ENCODE results near the gene SLC22A16.

SLC22A16 gene

DNA sequence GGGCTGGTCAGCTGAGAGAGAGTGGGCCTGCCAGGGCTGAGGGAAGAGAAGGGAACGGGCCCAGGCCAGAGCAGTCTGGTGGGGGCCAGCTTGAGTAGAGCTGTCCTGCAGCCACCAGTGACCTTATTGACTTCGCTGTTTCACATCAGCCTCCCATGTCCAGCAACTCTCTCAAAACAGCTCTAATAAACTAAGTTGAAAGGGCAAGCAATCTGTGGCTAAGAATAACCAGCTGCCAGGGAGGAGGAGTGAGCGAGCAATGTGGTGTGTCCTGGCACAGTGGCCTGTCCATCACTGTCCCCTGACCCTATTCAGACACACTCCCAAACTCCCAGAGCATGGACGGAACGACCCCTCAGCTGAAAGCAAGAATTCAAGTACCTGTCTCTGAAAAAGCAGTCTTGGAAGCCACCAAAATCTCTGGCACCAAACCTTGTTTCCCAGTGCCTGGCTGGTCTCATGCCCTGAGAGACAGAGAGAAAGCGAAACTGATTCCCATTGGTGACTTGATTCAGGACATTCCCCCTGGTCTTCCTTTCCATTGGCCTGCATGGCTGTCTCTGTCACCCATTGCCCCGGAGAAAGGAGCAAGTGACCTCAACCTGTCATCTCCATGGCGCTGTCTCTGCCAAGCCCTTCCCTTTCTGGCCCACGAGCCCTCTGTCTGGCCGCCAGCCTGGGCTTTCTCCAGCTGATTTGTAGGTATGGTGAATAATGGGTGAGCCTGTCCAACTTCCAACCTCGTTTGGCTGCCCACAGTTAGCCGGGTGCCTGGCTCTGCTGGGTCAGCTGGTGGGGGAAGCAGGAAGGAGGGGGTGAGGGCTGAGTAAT is 61.1 kb downstream of the SLC22A16 start, which contains the start of gene DDO:
Gene DDO (minus strand): TSS at position 490 of the 831 bp plus-strand sequence. CDS start 2,113 bp downstream, outside the sequence.
- H3K9me3 ChIP-seq (ENCODE audit: severe bottlenecking): no peaks in the 10 kb centered on the region
- no peak within 1 kb of the TSS for H3K4me3 ChIP-seq (ENCODE audit: severe bottlenecking)
- H3K27ac ChIP-seq (ENCODE audit: poor library complexity, severe bottlenecking): no peak within 1 kb of the TSS
- no peaks in the 10 kb centered on the region for H3K27me3 ChIP-seq (ENCODE audit: insufficient read depth, poor library complexity, severe bottlenecking)
- no peaks in the 10 kb centered on the region for H3K4me1 ChIP-seq (ENCODE audit: insufficient read depth, poor library complexity, severe bottlenecking)
- ATAC-seq (ENCODE audit: low read depth) (peak; percentile 61), DNase-seq (ENCODE audit: low spot score) (no peak)
- TF ChIP-seq, protein P1, sequence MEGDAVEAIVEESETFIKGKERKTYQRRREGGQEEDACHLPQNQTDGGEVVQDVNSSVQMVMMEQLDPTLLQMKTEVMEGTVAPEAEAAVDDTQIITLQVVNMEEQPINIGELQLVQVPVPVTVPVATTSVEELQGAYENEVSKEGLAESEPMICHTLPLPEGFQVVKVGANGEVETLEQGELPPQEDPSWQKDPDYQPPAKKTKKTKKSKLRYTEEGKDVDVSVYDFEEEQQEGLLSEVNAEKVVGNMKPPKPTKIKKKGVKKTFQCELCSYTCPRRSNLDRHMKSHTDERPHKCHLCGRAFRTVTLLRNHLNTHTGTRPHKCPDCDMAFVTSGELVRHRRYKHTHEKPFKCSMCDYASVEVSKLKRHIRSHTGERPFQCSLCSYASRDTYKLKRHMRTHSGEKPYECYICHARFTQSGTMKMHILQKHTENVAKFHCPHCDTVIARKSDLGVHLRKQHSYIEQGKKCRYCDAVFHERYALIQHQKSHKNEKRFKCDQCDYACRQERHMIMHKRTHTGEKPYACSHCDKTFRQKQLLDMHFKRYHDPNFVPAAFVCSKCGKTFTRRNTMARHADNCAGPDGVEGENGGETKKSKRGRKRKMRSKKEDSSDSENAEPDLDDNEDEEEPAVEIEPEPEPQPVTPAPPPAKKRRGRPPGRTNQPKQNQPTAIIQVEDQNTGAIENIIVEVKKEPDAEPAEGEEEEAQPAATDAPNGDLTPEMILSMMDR (IDR thresholded peaks at IDR 0.05; ENCODE audit: poor library complexity, severe bottlenecking): no peak
- no peaks in the 10 kb centered on the region for H3K36me3 ChIP-seq (ENCODE audit: low read depth)

DNA sequence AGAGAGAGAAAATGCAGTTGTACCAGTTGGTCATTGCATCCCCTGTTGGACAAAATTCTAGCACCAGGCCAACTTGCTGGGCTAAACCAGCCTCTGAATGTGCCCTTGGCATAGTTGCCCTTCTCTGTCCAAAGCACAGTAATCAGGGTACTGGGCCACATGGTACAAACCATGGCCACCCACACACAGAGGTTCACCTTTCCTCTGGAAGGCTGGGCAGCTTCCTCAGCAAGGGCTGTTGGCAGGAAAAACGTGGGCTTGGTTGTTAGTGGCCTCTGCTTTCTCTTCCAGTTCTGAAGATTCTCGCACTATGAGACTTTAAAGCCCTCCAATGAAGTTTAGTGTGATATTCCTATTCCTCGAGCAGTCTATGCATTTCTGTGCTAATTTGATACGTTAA is 61.7 kb downstream of the SLC22A16 start:
- H3K4me3 ChIP-seq (ENCODE audit: severe bottlenecking): no peak overlapping the region
- ATAC-seq (ENCODE audit: low read depth) (no peak), DNase-seq (ENCODE audit: low spot score) (no peak)
- TF ChIP-seq, protein P1 (IDR thresholded peaks at IDR 0.05; ENCODE audit: poor library complexity, severe bottlenecking): no peak
- no peaks in the 10 kb centered on the region for H3K36me3 ChIP-seq (ENCODE audit: low read depth)
- H3K27ac ChIP-seq (ENCODE audit: poor library complexity, severe bottlenecking): no peak overlapping the region
- H3K27me3 ChIP-seq (ENCODE audit: insufficient read depth, poor library complexity, severe bottlenecking): no peaks in the 10 kb centered on the region
- H3K9me3 ChIP-seq (ENCODE audit: severe bottlenecking): no peaks in the 10 kb centered on the region
- no peaks in the 10 kb centered on the region for H3K4me1 ChIP-seq (ENCODE audit: insufficient read depth, poor library complexity, severe bottlenecking)

DNA sequence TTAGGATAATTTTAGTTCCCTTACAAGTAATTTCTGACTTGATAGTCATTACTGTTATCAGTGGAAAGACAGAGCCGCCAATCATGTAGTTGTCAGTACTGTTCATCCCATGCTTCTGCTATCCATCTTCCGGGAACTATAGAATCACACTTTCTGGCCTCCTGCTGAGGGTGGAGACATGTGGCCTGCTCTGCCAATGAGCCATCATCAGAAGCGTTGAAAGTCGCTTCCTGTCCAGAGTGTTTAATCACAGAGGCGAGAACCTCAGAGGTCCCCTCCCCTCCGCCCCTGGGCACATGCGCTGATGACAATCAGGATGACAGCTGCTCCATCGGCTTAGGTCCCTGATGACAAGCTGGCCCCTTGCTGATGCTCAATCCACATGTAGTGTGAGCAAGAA is 64.1 kb downstream of the SLC22A16 start:
- no peaks in the 10 kb centered on the region for H3K27me3 ChIP-seq (ENCODE audit: insufficient read depth, poor library complexity, severe bottlenecking)
- H3K4me1 ChIP-seq (ENCODE audit: insufficient read depth, poor library complexity, severe bottlenecking): no peaks in the 10 kb centered on the region
- ATAC-seq (ENCODE audit: low read depth): no peak
- H3K4me3 ChIP-seq (ENCODE audit: severe bottlenecking): no peak overlapping the region
- DNase-seq (ENCODE audit: low spot score): no peak
- H3K9me3 ChIP-seq (ENCODE audit: severe bottlenecking): no peaks in the 10 kb centered on the region
- TF ChIP-seq, protein P1 (IDR thresholded peaks at IDR 0.05; ENCODE audit: poor library complexity, severe bottlenecking): no peak
- no peak overlapping the region for H3K27ac ChIP-seq (ENCODE audit: poor library complexity, severe bottlenecking)
- H3K36me3 ChIP-seq (ENCODE audit: low read depth): no peaks in the 10 kb centered on the region

DNA sequence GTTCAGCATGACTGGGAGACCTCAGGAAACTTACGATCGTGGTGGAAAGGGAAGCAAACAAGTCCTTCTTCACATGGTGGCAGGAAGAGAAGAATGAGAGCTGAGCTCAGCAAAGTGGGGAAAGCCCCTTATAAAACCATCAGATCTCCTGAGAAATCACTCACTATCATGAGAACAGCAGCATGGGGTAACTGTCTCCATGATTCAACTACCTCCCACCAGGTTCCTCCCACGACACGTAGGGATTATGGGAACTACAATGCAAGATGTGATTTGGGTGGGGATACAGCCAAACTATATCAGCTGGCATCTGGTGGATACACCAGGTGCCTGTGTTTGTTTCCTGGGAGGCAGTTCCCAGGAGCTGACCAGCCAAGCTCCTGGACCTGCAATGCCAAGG is 65.9 kb downstream of the SLC22A16 start:
- H3K4me1 ChIP-seq (ENCODE audit: insufficient read depth, poor library complexity, severe bottlenecking): no peaks in the 10 kb centered on the region
- H3K27me3 ChIP-seq (ENCODE audit: insufficient read depth, poor library complexity, severe bottlenecking): no peaks in the 10 kb centered on the region
- ATAC-seq (ENCODE audit: low read depth) (no peak), DNase-seq (ENCODE audit: low spot score) (no peak)
- no peak overlapping the region for H3K27ac ChIP-seq (ENCODE audit: poor library complexity, severe bottlenecking)
- H3K9me3 ChIP-seq (ENCODE audit: severe bottlenecking): no peaks in the 10 kb centered on the region
- no peaks in the 10 kb centered on the region for H3K36me3 ChIP-seq (ENCODE audit: low read depth)
- no peak overlapping the region for H3K4me3 ChIP-seq (ENCODE audit: severe bottlenecking)
- TF ChIP-seq, protein P1 (IDR thresholded peaks at IDR 0.05; ENCODE audit: poor library complexity, severe bottlenecking): no peak

DNA sequence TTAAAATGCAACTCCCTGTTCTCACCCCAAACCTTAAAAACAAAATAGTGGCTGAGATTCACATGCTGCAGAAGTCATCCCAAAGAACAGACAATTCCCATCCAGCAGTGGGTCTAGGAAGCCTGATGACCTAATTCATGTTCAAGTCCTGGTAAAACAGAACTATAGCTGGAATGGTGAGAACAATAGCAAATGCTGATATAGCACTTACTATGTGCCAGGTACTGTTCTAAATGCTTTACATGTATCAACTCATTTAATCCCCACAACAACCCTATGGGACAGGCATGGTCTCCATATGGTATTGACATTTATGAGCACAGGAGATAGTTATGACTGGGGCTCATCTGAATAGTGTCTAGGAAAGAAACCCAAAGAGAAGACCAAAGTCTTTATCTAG is 66.6 kb downstream of the SLC22A16 start:
- H3K27ac ChIP-seq (ENCODE audit: poor library complexity, severe bottlenecking): no peak overlapping the region
- H3K27me3 ChIP-seq (ENCODE audit: insufficient read depth, poor library complexity, severe bottlenecking): no peaks in the 10 kb centered on the region
- ATAC-seq (ENCODE audit: low read depth) (no peak), DNase-seq (ENCODE audit: low spot score) (no peak)
- H3K9me3 ChIP-seq (ENCODE audit: severe bottlenecking): no peaks in the 10 kb centered on the region
- TF ChIP-seq, protein P1 (IDR thresholded peaks at IDR 0.05; ENCODE audit: poor library complexity, severe bottlenecking): no peak
- no peaks in the 10 kb centered on the region for H3K36me3 ChIP-seq (ENCODE audit: low read depth)
- no peaks in the 10 kb centered on the region for H3K4me1 ChIP-seq (ENCODE audit: insufficient read depth, poor library complexity, severe bottlenecking)
- H3K4me3 ChIP-seq (ENCODE audit: severe bottlenecking): no peak overlapping the region
